T-helper 2 cell treated with Interferon-gamma antibody and Interleukin-4, amounts not matched to agents 100 ng/mL and 5 ng/mL, for 36 hours (primary cell): ENCODE measurements around the gene TMEM35A. TPM values are rescaled to one million over a fixed set of nuclear protein-coding genes. Genes with fewer than 3 reads are reported as not detected.

Experiments used
- total RNA-seq: library from RNA; stranded (reverse); gene quantifications from 2 replicates; pipeline ENCODE4 v1.2.3, GENCODE V29; 2022

TMEM35A gene
- total RNA-seq, 1 donor from 2014 or later, result not detected

Other genes with a start within 250 kb of the TMEM35A start
- gene NOX1, start 204.5 kb upstream of the TMEM35A start, total RNA-seq, result not detected in 2 replicates
- gene XKRX, start 150.0 kb upstream of the TMEM35A start, total RNA-seq, result 0.09 TPM in 1 of 2 replicates, not detected in the other
- not detected in 2 replicates for gene ARL13A, start 109.2 kb upstream of the TMEM35A start, total RNA-seq
- gene TRMT2B, start 26.8 kb upstream of the TMEM35A start, total RNA-seq, result 23.6 and 23.8 TPM in 2 replicates
- 24.3 and 26.2 TPM in 2 replicates for gene CENPI, start 19.3 kb downstream of the TMEM35A start, total RNA-seq
- 0.82 TPM in 2 replicates for gene DRP2, start 140.9 kb downstream of the TMEM35A start, total RNA-seq
- 0.09 and 0.16 TPM in 2 replicates for gene TAF7L, start 212.5 kb downstream of the TMEM35A start, total RNA-seq